Effector memory CD4-positive, alpha-beta T cell (primary cell): ENCODE measurements around the gene OBSCN.

Experiments used
- DNase-seq, 3 donors: peaks; one replicate each; pipeline ENCODE4 v3.0.0-alpha.2; 2020
- H3K27ac ChIP-seq: 2 replicates; pipeline ENCODE4 v1.7.0; 2013; ENCODE audit warnings: mild to moderate bottlenecking, low read length, moderate library complexity; ENCODE audit not compliant: insufficient read depth, poor library complexity, severe bottlenecking
- H3K27me3 ChIP-seq: replicated peaks from 2 replicates; pipeline ENCODE4 v1.7.0; 2013; ENCODE audit warnings: mild to moderate bottlenecking, low read length; ENCODE audit not compliant: insufficient read depth, control insufficient read depth, poor library complexity, severe bottlenecking
- H3K36me3 ChIP-seq: 2 replicates; pipeline ENCODE4 v1.7.0; 2013; ENCODE audit warnings: mild to moderate bottlenecking, low read length, moderate library complexity; ENCODE audit not compliant: control insufficient read depth, insufficient read depth
- H3K4me1 ChIP-seq: 2 replicates; pipeline ENCODE4 v1.7.0; 2013; ENCODE audit warnings: low read length, mild to moderate bottlenecking; ENCODE audit not compliant: control insufficient read depth, insufficient read depth, poor library complexity, severe bottlenecking
- H3K4me3 ChIP-seq: 2 replicates; pipeline ENCODE4 v1.7.0; 2013; ENCODE audit warnings: low read length, low read depth, mild to moderate bottlenecking; ENCODE audit not compliant: insufficient read depth, poor library complexity, severe bottlenecking
- H3K9me3 ChIP-seq: 2 replicates; pipeline ENCODE4 v1.7.0; 2013; ENCODE audit warnings: mild to moderate bottlenecking, low read length, moderate library complexity; ENCODE audit not compliant: control insufficient read depth

OBSCN gene

DNA sequence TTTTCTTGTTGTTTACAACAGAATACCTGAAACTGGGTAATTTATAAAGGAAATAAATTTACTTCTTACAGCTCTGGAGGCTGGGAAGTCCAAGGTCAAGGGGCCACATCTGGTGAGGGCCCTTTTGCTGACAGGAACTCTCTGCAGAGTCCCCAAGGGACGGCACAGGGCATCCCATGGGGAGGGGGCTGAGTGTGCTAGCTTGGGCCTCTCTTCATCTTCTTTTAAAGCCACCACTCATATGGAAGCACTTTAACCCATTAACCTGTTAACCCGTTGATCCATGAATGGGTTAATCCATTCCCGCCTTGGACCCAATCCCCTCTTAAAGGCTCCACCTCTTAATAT, 76.3 kb downstream of the OBSCN start:
- no peak for DNase-seq
- H3K36me3 ChIP-seq = peaks cover 18% of the 10 kb centered on the region

DNA sequence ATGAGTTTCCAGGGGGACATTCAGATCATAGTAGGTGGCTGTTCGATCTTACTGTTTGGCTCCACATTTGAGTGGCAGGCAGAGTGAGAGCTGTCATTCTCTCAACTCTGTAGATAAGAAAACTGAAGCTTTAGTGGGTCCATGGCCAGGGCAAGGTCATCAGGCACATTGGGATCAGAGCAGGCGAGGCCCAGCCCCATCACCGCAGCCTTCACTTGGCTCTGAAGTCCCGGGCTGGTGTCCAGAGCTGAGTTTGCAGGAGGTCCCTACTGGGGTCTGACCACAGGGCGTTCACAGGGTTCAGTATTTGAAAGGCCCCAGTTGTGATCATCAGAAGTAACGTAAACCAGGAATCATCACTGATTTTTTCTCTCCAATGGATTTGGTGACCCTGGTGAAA, 76.7 kb downstream of the OBSCN start:
- Histone ChIP-seq H3K9me3 (no peaks in the 10 kb centered on the region), H3K4me1 (no peaks in the 10 kb centered on the region), H3K27ac (no peak overlapping the region), H3K4me3 (no peak overlapping the region), H3K36me3 (peaks cover 15% of the 10 kb centered on the region), H3K27me3 (no peaks in the 10 kb centered on the region)
- no peak for DNase-seq

More for the DNA sequence above, 76.3 kb downstream of the OBSCN start:
- H3K9me3 ChIP-seq = no peaks in the 10 kb centered on the region
- no peak overlapping the region for H3K27ac ChIP-seq
- no peaks in the 10 kb centered on the region for H3K4me1 ChIP-seq
- H3K27me3 ChIP-seq = no peaks in the 10 kb centered on the region
- no peak overlapping the region for H3K4me3 ChIP-seq

DNA sequence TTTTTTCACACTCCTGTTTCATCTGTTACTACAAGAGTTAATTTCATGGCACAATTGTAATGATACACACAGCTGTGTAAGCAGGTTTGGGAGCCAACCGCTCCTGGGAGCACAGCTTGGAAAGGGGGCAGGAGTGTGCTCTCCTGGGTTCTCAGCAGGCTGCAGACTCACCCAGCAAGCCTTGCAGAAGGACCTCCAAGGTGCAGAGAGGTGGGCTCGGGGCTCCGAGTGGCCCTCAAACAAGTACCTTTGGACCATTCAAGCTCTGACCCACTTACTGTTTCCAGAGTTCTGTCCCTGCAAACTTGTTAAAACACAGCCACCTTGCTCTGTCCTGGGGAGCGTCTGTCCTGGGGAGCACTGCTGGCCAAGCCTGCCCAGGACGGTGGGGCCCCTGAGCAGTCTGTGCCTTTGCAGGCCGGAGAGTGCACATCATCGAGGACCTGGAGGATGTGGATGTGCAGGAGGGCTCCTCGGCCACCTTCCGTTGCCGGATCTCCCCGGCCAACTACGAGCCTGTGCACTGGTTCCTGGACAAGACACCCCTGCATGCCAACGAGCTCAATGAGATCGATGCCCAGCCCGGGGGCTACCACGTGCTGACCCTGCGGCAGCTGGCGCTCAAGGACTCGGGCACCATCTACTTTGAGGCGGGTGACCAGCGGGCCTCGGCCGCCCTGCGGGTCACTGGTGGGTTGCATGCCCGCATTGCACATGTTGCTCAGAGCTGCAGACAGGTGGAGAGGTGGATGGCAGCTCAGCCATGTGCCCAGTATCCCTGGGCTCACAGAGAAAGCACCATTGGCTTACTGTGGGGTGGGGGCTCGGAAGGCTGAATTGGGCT, 78.0 kb downstream of the OBSCN start:
- no peaks in the 10 kb centered on the region for H3K27me3 ChIP-seq
- H3K27ac ChIP-seq = no peak overlapping the region
- peaks cover 8% of the 10 kb centered on the region for H3K36me3 ChIP-seq
- no peak for DNase-seq
- no peaks in the 10 kb centered on the region for H3K9me3 ChIP-seq
- no peaks in the 10 kb centered on the region for H3K4me1 ChIP-seq
- H3K4me3 ChIP-seq = no peak overlapping the region

DNA sequence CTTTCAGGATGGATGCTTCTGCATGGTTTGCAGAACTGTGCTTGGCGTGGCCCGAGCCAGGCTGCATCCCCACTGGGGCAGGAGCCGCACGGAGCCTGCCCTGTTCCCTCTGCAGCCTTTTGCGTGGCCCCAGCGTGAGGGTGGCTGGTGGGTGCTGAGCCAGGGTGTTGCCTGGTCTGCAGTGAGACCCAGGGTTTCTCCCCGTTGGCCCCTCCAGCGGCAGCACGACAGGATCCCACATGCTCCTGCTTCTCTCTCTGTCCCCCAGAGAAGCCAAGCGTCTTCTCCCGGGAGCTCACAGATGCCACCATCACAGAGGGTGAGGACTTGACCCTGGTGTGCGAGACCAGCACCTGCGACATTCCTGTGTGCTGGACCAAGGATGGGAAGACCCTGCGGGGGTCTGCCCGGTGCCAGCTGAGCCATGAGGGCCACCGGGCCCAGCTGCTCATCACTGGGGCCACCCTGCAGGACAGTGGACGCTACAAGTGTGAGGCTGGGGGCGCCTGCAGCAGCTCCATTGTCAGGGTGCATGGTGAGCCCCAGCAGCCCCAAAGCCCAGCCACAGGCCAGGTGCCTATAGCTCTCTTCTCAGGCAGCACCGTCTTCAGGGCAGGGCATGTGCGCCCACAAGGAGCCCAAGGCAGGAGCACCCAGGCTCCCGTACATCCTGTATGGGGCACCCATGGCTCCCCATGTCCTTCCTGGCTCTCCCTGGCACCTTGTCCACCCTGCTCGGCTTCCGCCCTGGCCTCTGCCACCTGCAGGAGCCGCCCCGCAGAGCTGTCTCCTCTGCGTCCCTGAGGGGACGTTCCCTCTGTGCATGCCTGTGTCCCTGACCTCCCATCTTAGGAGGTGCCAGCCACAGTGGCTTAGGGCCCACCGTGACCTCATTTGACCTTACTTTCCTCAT, 78.9 kb downstream of the OBSCN start:
- no peak for DNase-seq
- Histone ChIP-seq H3K27me3 (no peaks in the 10 kb centered on the region), H3K36me3 (peaks cover 8% of the 10 kb centered on the region), H3K9me3 (no peaks in the 10 kb centered on the region), H3K27ac (no peak overlapping the region), H3K4me1 (no peaks in the 10 kb centered on the region), H3K4me3 (no peak overlapping the region)

DNA sequence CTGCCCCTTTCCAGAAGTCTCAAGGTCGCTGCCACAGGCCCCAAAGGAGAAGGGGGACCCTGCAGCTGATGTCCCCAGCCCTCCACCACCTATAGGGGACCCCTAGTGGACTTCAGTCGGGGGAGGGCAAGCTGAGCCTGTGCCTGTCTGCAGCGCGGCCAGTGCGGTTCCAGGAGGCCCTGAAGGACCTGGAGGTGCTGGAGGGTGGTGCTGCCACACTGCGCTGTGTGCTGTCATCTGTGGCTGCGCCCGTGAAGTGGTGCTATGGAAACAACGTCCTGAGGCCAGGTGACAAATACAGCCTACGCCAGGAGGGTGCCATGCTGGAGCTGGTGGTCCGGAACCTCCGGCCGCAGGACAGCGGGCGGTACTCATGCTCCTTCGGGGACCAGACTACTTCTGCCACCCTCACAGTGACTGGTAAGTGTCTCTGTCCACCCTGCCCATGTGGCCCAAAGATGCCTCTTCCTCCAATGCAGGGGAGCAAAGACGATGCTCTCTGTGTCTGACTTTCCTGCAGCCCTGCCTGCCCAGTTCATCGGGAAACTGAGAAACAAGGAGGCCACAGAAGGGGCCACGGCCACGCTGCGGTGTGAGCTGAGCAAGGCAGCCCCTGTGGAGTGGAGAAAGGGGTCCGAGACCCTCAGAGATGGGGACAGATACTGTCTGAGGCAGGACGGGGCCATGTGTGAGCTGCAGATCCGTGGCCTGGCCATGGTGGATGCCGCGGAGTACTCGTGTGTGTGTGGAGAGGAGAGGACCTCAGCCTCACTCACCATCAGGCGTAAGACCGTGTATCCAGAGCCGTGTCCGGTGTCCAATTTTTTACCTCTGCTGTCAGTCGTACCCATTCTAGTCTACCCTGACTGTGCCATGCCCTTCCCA, 79.9 kb downstream of the OBSCN start:
- Histone ChIP-seq H3K4me1 (no peaks in the 10 kb centered on the region), H3K36me3 (peaks cover 4% of the 10 kb centered on the region), H3K9me3 (no peaks in the 10 kb centered on the region), H3K4me3 (no peak overlapping the region), H3K27me3 (no peaks in the 10 kb centered on the region), H3K27ac (no peak overlapping the region)
- no peak for DNase-seq

DNA sequence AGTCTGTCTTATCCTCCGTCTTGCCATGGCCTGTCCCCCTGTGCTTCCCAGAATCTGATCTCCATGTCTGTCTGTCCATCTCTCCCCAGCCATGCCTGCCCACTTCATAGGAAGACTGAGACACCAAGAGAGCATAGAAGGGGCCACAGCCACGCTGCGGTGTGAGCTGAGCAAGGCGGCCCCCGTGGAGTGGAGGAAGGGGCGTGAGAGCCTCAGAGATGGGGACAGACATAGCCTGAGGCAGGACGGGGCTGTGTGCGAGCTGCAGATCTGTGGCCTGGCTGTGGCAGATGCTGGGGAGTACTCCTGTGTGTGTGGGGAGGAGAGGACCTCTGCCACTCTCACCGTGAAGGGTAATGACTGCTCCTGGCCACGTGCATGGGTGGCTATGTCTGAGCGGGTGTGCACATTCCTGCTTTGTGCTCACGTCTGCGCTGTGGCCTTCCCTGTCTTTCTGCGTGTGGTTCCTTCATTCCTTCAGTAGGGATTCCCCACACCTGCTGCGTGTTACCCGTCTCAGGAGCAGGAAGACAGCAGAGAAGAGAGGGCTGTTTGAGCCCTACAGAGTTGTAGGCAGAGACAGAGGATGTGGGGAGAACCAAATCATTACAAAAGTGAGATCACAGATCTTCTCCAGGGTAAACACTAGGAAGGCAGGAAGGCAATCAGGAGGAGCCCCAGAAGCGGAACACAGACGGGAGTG, 80.8 kb downstream of the OBSCN start:
- no peaks in the 10 kb centered on the region for H3K27me3 ChIP-seq
- H3K27ac ChIP-seq = no peak overlapping the region

DNA sequence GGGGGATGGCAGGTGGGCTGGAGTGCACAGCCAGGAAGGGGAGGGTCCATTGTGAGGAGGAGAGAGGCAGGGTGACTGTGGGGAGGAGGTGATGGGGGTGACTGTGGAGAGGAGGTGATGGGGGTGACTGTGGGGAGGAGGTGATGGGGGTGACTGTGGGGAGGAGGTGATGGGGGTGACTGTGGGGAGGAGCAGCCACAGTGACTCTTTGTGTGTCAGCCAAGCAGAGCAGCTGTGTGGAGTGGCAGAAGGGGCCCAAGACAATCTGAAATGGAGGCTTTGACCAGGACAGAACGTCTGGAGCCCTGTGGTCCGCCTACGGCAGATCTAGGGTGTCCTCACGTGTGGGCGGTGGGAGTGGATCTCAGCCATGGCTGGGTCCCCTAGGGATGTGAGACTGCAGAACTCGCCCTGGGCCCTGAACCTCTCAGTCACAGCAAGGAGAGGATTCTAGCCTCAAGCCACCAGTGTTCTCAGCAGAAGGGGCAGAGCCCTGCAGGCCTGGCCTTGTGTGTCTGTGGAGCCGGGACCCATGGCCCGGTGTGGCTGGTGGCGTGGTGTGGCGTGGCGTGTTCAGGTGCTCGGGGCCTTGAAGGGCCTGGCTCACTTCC, 81.5 kb downstream of the OBSCN start:
- no peak overlapping the region for H3K4me3 ChIP-seq
- DNase-seq = no peak
- H3K36me3 ChIP-seq = no peaks in the 10 kb centered on the region
- no peaks in the 10 kb centered on the region for H3K4me1 ChIP-seq
- H3K9me3 ChIP-seq = no peaks in the 10 kb centered on the region
- H3K27me3 ChIP-seq = no peaks in the 10 kb centered on the region
- H3K27ac ChIP-seq = no peak overlapping the region

More for the DNA sequence above, 80.8 kb downstream of the OBSCN start:
- Histone ChIP-seq H3K36me3 (no peaks in the 10 kb centered on the region), H3K4me1 (no peaks in the 10 kb centered on the region), H3K9me3 (no peaks in the 10 kb centered on the region), H3K4me3 (no peak overlapping the region)
- DNase-seq = no peak

DNA sequence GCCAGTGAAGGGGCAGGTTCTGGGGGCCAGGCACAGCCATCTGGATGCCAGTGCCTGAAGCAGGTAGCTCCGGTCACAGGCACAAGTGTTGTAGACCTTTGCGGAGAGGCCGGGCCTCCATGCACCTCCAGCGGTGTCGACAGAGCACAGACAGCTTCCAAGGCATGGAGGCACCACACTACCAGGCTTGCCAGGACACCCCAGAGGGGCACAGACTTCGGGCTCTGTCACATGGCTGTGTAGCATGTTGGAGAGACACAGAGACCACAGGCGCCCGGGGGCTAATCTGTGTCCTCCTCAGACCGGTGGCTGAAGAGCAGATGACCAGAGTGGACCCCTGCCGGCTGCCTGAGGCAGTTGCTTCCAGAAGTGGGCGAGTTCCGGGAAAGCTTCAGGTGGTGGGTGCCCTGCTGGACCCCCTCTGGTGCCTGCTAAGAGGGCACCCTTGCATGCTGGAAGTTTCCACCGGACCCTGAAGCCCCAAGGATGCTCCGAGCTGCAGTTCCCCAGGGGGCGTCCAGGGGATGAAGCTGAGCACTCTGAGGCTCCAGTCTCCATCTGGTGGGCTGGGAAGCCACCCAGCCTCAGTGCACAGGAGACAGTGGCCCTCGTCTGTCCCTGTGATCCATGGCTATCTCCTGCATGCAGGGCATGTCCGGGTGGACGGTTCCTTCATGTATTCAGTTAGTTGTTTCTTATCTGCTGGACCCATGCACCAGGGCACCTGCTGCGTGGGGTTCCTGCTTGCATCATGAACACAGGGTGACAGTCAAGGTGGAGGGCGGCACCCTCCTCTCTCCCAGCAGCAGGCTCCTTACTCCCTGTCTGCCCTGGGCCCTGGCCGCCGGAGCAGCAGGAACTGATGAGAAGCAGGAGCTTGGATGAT, 82.4 kb downstream of the OBSCN start:
- DNase-seq = no peak
- Histone ChIP-seq H3K27ac (no peak overlapping the region), H3K36me3 (no peaks in the 10 kb centered on the region), H3K4me1 (no peaks in the 10 kb centered on the region), H3K4me3 (no peak overlapping the region), H3K27me3 (no peaks in the 10 kb centered on the region), H3K9me3 (no peaks in the 10 kb centered on the region)
